Nephron (organoid): ENCODE results near the gene PPARD.
A peak's percentile ranks its signal among the peaks of the same experiment; 100 is the strongest.

Experiments used
- H3K27ac Mint-ChIP-seq, 3 experiments: 2 replicates each; pipeline ENCODE4 v1.8.0; 2020; ENCODE audit warnings: mixed read lengths in 3 of 3, mild to moderate bottlenecking in 2 of 3, moderate library complexity in 1 of 3
- H3K27me3 Mint-ChIP-seq: 2 replicates; pipeline ENCODE4 v1.8.0; 2021; ENCODE audit warnings: low read depth, mild to moderate bottlenecking, moderate library complexity, mixed read lengths
- H3K36me3 Mint-ChIP-seq: 2 replicates; pipeline ENCODE4 v1.8.0; 2020; ENCODE audit warnings: low read depth, mixed read lengths
- H3K4me1 Mint-ChIP-seq: 2 replicates; pipeline ENCODE4 v1.8.0; 2020; ENCODE audit warnings: mixed read lengths
- H3K4me3 Mint-ChIP-seq, 3 experiments: 2 replicates each; pipeline ENCODE4 v1.8.0; 2020; ENCODE audit warnings: mild to moderate bottlenecking in 3 of 3, mixed read lengths in 3 of 3, moderate library complexity in 2 of 3
- H3K9me3 Mint-ChIP-seq: 2 replicates; pipeline ENCODE4 v1.8.0; 2020; ENCODE audit warnings: mixed read lengths
- CTCF ChIP-seq, 3 experiments: fragments of 200-600 bp; sonication (generic); IDR thresholded peaks; one replicate each; pipeline ENCODE4 v1.5.0; 2021; ENCODE audit warnings: antibody characterized with exemption in 3 of 3; ENCODE audit not compliant: unreplicated experiment in 3 of 3

Gene PPARD

GRCh38 chr6:35403544-35404442 lies 61.4 kb downstream of the PPARD start:
- H3K4me3 Mint-ChIP-seq: no peak overlapping the region
- H3K9me3 Mint-ChIP-seq: no peaks in the 10 kb centered on the region
- no peaks in the 10 kb centered on the region for H3K36me3 Mint-ChIP-seq
- no peaks in the 10 kb centered on the region for H3K27me3 Mint-ChIP-seq
- H3K4me1 Mint-ChIP-seq: peaks cover 14% of the 10 kb centered on the region
- TF ChIP-seq CTCF (IDR thresholded peaks at IDR 0.05; ENCODE audit: unreplicated experiment in 3 of 3): no peak
- peak overlapping the region; percentile 28 to 80 (median 55) for H3K27ac Mint-ChIP-seq

- Mint-ChIP-seq H3K36me3 (peaks cover 9% of the 10 kb centered on the region), H3K27me3 (no peaks in the 10 kb centered on the region), H3K4me1 (peaks cover 14% of the 10 kb centered on the region), H3K27ac (peak overlapping the region in 1 of 3 experiments; percentile 92), H3K9me3 (no peaks in the 10 kb centered on the region), H3K4me3 (no peak overlapping the region)
- no peak for TF ChIP-seq CTCF (IDR thresholded peaks at IDR 0.05; ENCODE audit: unreplicated experiment in 3 of 3)
These were observed 64.5 kb downstream of the PPARD start for GRCh38 chr6:35406711-35407485.

GRCh38 chr6:35409245-35409644 lies 66.9 kb downstream of the PPARD start:
- Mint-ChIP-seq H3K36me3 (peaks cover 18% of the 10 kb centered on the region), H3K4me1 (peaks cover 9% of the 10 kb centered on the region), H3K9me3 (no peaks in the 10 kb centered on the region), H3K27me3 (no peaks in the 10 kb centered on the region), H3K27ac (no peak overlapping the region), H3K4me3 (no peak overlapping the region)
- TF ChIP-seq CTCF (IDR thresholded peaks at IDR 0.05; ENCODE audit: unreplicated experiment in 3 of 3): no peak

GRCh38 chr6:35410131-35410530 lies 67.8 kb downstream of the PPARD start:
- TF ChIP-seq CTCF (IDR thresholded peaks at IDR 0.05; ENCODE audit: unreplicated experiment in 3 of 3): no peak
- H3K4me1 Mint-ChIP-seq: peaks cover 13% of the 10 kb centered on the region
- peaks cover 3% of the 10 kb centered on the region for H3K27me3 Mint-ChIP-seq
- no peak overlapping the region for H3K4me3 Mint-ChIP-seq
- H3K9me3 Mint-ChIP-seq: no peaks in the 10 kb centered on the region
- peaks cover 18% of the 10 kb centered on the region for H3K36me3 Mint-ChIP-seq
- H3K27ac Mint-ChIP-seq: peak overlapping the region in 1 of 3 experiments; percentile 7

GRCh38 chr6:35411066-35411465 lies 68.7 kb downstream of the PPARD start:
- H3K9me3 Mint-ChIP-seq: no peaks in the 10 kb centered on the region
- peaks cover 3% of the 10 kb centered on the region for H3K27me3 Mint-ChIP-seq
- no peak for TF ChIP-seq CTCF (IDR thresholded peaks at IDR 0.05; ENCODE audit: unreplicated experiment in 3 of 3)
- peaks cover 23% of the 10 kb centered on the region for H3K36me3 Mint-ChIP-seq
- H3K4me3 Mint-ChIP-seq: no peak overlapping the region
- H3K4me1 Mint-ChIP-seq: peaks cover 18% of the 10 kb centered on the region
- H3K27ac Mint-ChIP-seq: no peak overlapping the region
